Aorta (tissue), 5 donors: ENCODE results near the gene SUGT1. TPM values are rescaled to one million over a fixed set of nuclear protein-coding genes. Genes with fewer than 3 reads are reported as not detected.
A peak's percentile ranks its signal among the peaks of the same experiment; 100 is the strongest.

ENCODE experiments used
- ATAC-seq: fragments of 200-7000 bp; cut with Tn5 transposase; one replicate; pipeline ENCODE4 v1.9.1; 2022; ENCODE audit warnings: moderate library complexity; ENCODE audit not compliant: low FRiP score
- DNase-seq, 2 donors: peaks; one replicate each; pipeline ENCODE4 v3.0.0-alpha.2; 2020
- H3K27ac ChIP-seq, 2 donors: one replicate each; pipeline ENCODE4 v1.5.1; 2013; ENCODE audit warnings: low read length in 2 of 2, mild to moderate bottlenecking in 2 of 2, moderate library complexity in 2 of 2, control low read depth in 1 of 2, inconsistent platforms in 1 of 2, low read depth in 1 of 2
- H3K27me3 ChIP-seq, 2 donors: one replicate each; pipeline ENCODE4 v1.6.1; 2013; ENCODE audit warnings: control low read depth in 1 of 2, low read length in 1 of 2, mild to moderate bottlenecking in 1 of 2, moderate library complexity in 1 of 2; ENCODE audit not compliant: insufficient read depth in 2 of 2, control insufficient read depth in 1 of 2
- H3K36me3 ChIP-seq, 2 donors: one replicate each; pipeline ENCODE4 v1.6.1; 2013; ENCODE audit warnings: control low read depth in 1 of 2, low read length in 1 of 2, mild to moderate bottlenecking in 1 of 2; ENCODE audit not compliant: insufficient read depth in 2 of 2, control insufficient read depth in 1 of 2
- H3K4me1 ChIP-seq, 2 donors: one replicate each; pipeline ENCODE4 v1.6.1; 2013; ENCODE audit warnings: low read length in 2 of 2, control low read depth in 1 of 2, mild to moderate bottlenecking in 1 of 2, moderate library complexity in 1 of 2; ENCODE audit not compliant: insufficient read depth in 2 of 2, control insufficient read depth in 1 of 2
- H3K4me3 ChIP-seq, 2 donors: one replicate each; pipeline ENCODE4 v1.5.1; 2013; ENCODE audit warnings: low read length in 2 of 2, control low read depth in 1 of 2, mild to moderate bottlenecking in 1 of 2
- H3K9me3 ChIP-seq: one replicate; pipeline ENCODE4 v1.6.1; 2013; ENCODE audit warnings: mild to moderate bottlenecking, low read length; ENCODE audit not compliant: control insufficient read depth
- WGBS, 2 donors: extraction: QIAGEN DNeasy Blood & Tissue Kit; methylation state at CpG; one replicate each; pipeline ENCODE4 v1.1.7; 2013; 5-methylcytosine and 5-hydroxymethylcytosine counted together
- intact Hi-C, 2 donors: fragments of 100-400 bp; cut with DNase I; formaldehyde crosslinking; loops; one replicate each; pipeline versions ENCODE4 v1.14.2 to v1.15.0; 2022
- polyA plus RNA-seq, 2 donors: library from polyadenylated mRNA; stranded (reverse); fragments of 200-250 nt; gene quantifications; one replicate each; pipeline ENCODE4 v1.2.3, GENCODE V29; 2013
- total RNA-seq, 2 donors: library from RNA; stranded (reverse); fragmentation: NEBNext Ultra II Directional; extraction: Animal tissue kit (Norgen Biotek cat#: 25700); gene quantifications; one replicate each; pipeline ENCODE4 v1.2.1, GENCODE V29; 2021
- donor health status: healthy with polysubstance abuse.
- donor health status: Bipolar disorder and iron deficiency.
- donor health status: DM: no; HTN: no; CAD: no.
- donor health status: DM: no; HTN: no; CAD: no.
- donor health status: DM: yes; HTN: yes; CAD: no.

The SUGT1 gene
- total and polyA plus RNA-seq, 4 donors: 30.2 to 44.4 (median 40.3) TPM

- ATAC-seq: peak; percentile 50
- DNase-seq: no peak
- H3K4me3 ChIP-seq: peak overlapping the region; percentile 75 to 92
- H3K36me3 ChIP-seq: peaks cover 0 to 3% of the 10 kb centered on the region in 2 donors
- peak overlapping the region in 1 of 2 donors; percentile 97 for H3K27ac ChIP-seq
- peaks cover 2 to 4% of the 10 kb centered on the region in 2 donors for H3K4me1 ChIP-seq
- no peaks in the 10 kb centered on the region for H3K27me3 ChIP-seq
- intact Hi-C loops: loop anchor here in 1 of 2 donors (10.0 kb wide), 1 partner anchor 207 kb away; no protein-coding TSS in a partner anchor
- H3K9me3 ChIP-seq: no peaks in the 10 kb centered on the region
- WGBS, 2 donors: 0% methylated on average over 7 of the region's 7 CpGs
These were observed 790 bp upstream of the SUGT1 start for GRCh38 chr13:52651897-52652195.

GRCh38 chr13:52652980-52653303, 306 bp downstream of the SUGT1 start:
- peak overlapping the region; percentile 91 to 98 for H3K4me3 ChIP-seq
- ATAC-seq: peak; percentile 42
- WGBS, 2 donors: 0 to 1% methylated on average over 18 of the region's 18 CpGs
- peak in 1 of 2 donors; percentile 79 for DNase-seq
- H3K4me1 ChIP-seq: peaks cover 2 to 4% of the 10 kb centered on the region in 2 donors
- no peaks in the 10 kb centered on the region for H3K27me3 ChIP-seq
- H3K36me3 ChIP-seq: peaks cover 0 to 3% of the 10 kb centered on the region in 2 donors
- peak overlapping the region; percentile 57 to 95 for H3K27ac ChIP-seq
- H3K9me3 ChIP-seq: no peaks in the 10 kb centered on the region
- intact Hi-C loops: loop anchor here in 1 of 2 donors (10.0 kb wide), 1 partner anchor 208 kb away; no protein-coding TSS in a partner anchor

GRCh38 chr13:52659340-52659739, 6.7 kb downstream of the SUGT1 start:
- Histone ChIP-seq H3K27ac (no peak overlapping the region), H3K4me1 (peaks cover 2 to 4% of the 10 kb centered on the region in 2 donors), H3K27me3 (no peaks in the 10 kb centered on the region), H3K9me3 (no peaks in the 10 kb centered on the region), H3K4me3 (no peak overlapping the region), H3K36me3 (peaks cover 2 to 3% of the 10 kb centered on the region in 2 donors)
- ATAC-seq (no peak), DNase-seq (no peak)
- intact Hi-C loops: loop anchor here in 1 of 2 donors (10.0 kb wide), 1 partner anchor 215 kb away; no protein-coding TSS in a partner anchor
- 89 to 92% methylated on average over 2 of the region's 2 CpGs for WGBS, 2 donors

GRCh38 chr13:52664272-52664671, 11.6 kb downstream of the SUGT1 start:
- no peaks in the 10 kb centered on the region for H3K9me3 ChIP-seq
- H3K36me3 ChIP-seq: peaks cover 0 to 3% of the 10 kb centered on the region in 2 donors
- WGBS, 2 donors: 96% methylated on average over 4 of the region's 4 CpGs
- H3K4me1 ChIP-seq: no peaks in the 10 kb centered on the region
- DNase-seq (no peak), ATAC-seq (no peak)
- H3K27ac ChIP-seq: no peak overlapping the region
- intact Hi-C loops: no loop called here
- H3K4me3 ChIP-seq: no peak overlapping the region
- H3K27me3 ChIP-seq: no peaks in the 10 kb centered on the region

- no peak for ATAC-seq
- H3K4me1 ChIP-seq: no peaks in the 10 kb centered on the region
- intact Hi-C loops: no loop called here
- DNase-seq: no peak
- H3K4me3 ChIP-seq: no peak overlapping the region
- H3K27ac ChIP-seq: no peak overlapping the region
- no peaks in the 10 kb centered on the region for H3K27me3 ChIP-seq
- H3K36me3 ChIP-seq: peaks cover 0 to 3% of the 10 kb centered on the region in 2 donors
- no peaks in the 10 kb centered on the region for H3K9me3 ChIP-seq
These were observed 12.7 kb downstream of the SUGT1 start for GRCh38 chr13:52665325-52665724.

GRCh38 chr13:52669677-52670076, 17.0 kb downstream of the SUGT1 start:
- ATAC-seq: no peak
- no peaks in the 10 kb centered on the region for H3K4me1 ChIP-seq
- no peak overlapping the region for H3K4me3 ChIP-seq
- DNase-seq: no peak
- intact Hi-C loops: no loop called here
- 62 to 73% methylated on average over 2 of the region's 2 CpGs for WGBS, 2 donors
- H3K27me3 ChIP-seq: no peaks in the 10 kb centered on the region
- no peaks in the 10 kb centered on the region for H3K9me3 ChIP-seq
- peaks cover 0 to 2% of the 10 kb centered on the region in 2 donors for H3K36me3 ChIP-seq
- H3K27ac ChIP-seq: no peak overlapping the region

- Histone ChIP-seq H3K27me3 (no peaks in the 10 kb centered on the region), H3K4me1 (no peaks in the 10 kb centered on the region), H3K36me3 (peaks cover 0 to 2% of the 10 kb centered on the region in 2 donors), H3K4me3 (no peak overlapping the region), H3K27ac (no peak overlapping the region), H3K9me3 (no peaks in the 10 kb centered on the region)
- DNase-seq (no peak), ATAC-seq (no peak)
- 96% methylated on average over 8 of the region's 8 CpGs for WGBS, 2 donors
- intact Hi-C loops: no loop called here
These were observed 18.1 kb downstream of the SUGT1 start for GRCh38 chr13:52670726-52671125.

GRCh38 chr13:52673465-52673864, 20.8 kb downstream of the SUGT1 start:
- H3K9me3 ChIP-seq: no peaks in the 10 kb centered on the region
- H3K36me3 ChIP-seq: no peaks in the 10 kb centered on the region
- no peak overlapping the region for H3K27ac ChIP-seq
- 86 to 93% methylated on average over 1 of the region's 1 CpG for WGBS, 2 donors
- DNase-seq: no peak
- H3K4me3 ChIP-seq: no peak overlapping the region
- H3K27me3 ChIP-seq: no peaks in the 10 kb centered on the region
- no peaks in the 10 kb centered on the region for H3K4me1 ChIP-seq
- no peak for ATAC-seq
- intact Hi-C loops: no loop called here

- no peaks in the 10 kb centered on the region for H3K4me1 ChIP-seq
- no peak for ATAC-seq
- H3K27ac ChIP-seq: no peak overlapping the region
- H3K4me3 ChIP-seq: no peak overlapping the region
- intact Hi-C loops: no loop called here
- H3K27me3 ChIP-seq: no peaks in the 10 kb centered on the region
- peaks cover 2 to 4% of the 10 kb centered on the region in 2 donors for H3K36me3 ChIP-seq
- DNase-seq: no peak
- H3K9me3 ChIP-seq: no peaks in the 10 kb centered on the region
- 91 to 96% methylated on average over 1 of the region's 1 CpG for WGBS, 2 donors
These were observed 25.2 kb downstream of the SUGT1 start for GRCh38 chr13:52677823-52678222.
